ENCODE measurements around the gene CEACAM4.

Gene CEACAM4

GRCh38 chr19:41577144-41577830, 49.6 kb downstream of the CEACAM4 start:
- no peak overlapping the region for H3K4me3 ChIP-seq (ENCODE audit: low read length)
- DNase-seq (ENCODE audit: low read depth): no peak
- TF ChIP-seq CTCF (conservative IDR thresholded peaks at IDR 0.05; ENCODE audit: low read length): no peak

GRCh38 chr19:41575998-41576397, 50.9 kb downstream of the CEACAM4 start, which contains the start of gene CEACAM21:
CEACAM21 (plus strand) TSS chr19:41576166; CDS start chr19:41576275, 109 bp downstream.
- H3K4me3 ChIP-seq (ENCODE audit: low read length): no peak within 1 kb of the TSS
- no peak for TF ChIP-seq CTCF (conservative IDR thresholded peaks at IDR 0.05; ENCODE audit: low read length)
- DNase-seq (ENCODE audit: low read depth): no peak

- peak; percentile 66 for DNase-seq (ENCODE audit: low read depth)
- peak; percentile 92 for TF ChIP-seq CTCF (conservative IDR thresholded peaks at IDR 0.05; ENCODE audit: low read length)
- no peak overlapping the region for H3K4me3 ChIP-seq (ENCODE audit: low read length)
Measured at GRCh38 chr19:41570639-41571112, 56.2 kb downstream of the CEACAM4 start.

- DNase-seq (ENCODE audit: low read depth): no peak
Measured at GRCh38 chr19:41570179-41570578, 56.7 kb downstream of the CEACAM4 start.

GRCh38 chr19:41569481-41570150, 57.3 kb downstream of the CEACAM4 start:
- DNase-seq (ENCODE audit: low read depth): no peak
- TF ChIP-seq CTCF (conservative IDR thresholded peaks at IDR 0.05; ENCODE audit: low read length): no peak
- no peak overlapping the region for H3K4me3 ChIP-seq (ENCODE audit: low read length)

More at GRCh38 chr19:41570179-41570578, 56.7 kb downstream of the CEACAM4 start:
- no peak overlapping the region for H3K4me3 ChIP-seq (ENCODE audit: low read length)
- TF ChIP-seq CTCF (conservative IDR thresholded peaks at IDR 0.05; ENCODE audit: low read length): no peak

Measured in AG10803 (cell line).